CD8-positive, alpha-beta memory T cell (primary cell): Measurements from ENCODE around the gene TMEM161A. TPM values are rescaled to one million over a fixed set of nuclear protein-coding genes. Genes with fewer than 3 reads are reported as not detected.

Experiments
- CTCF ChIA-PET: fragments of 350-600 bp; sonication (Branson Sonifier 250); formaldehyde crosslinking; loops from one replicate; lab custom pipeline; 2021; ENCODE audit warnings: antibody characterized with exemption; lab: Charles Lee
- POLR2A ChIA-PET: fragments of 350-600 bp; sonication (Branson Sonifier 250); formaldehyde crosslinking; loops from one replicate; lab custom pipeline; 2021; ENCODE audit warnings: antibody characterized with exemption; lab: Charles Lee
- DNase-seq, 5 donors: peaks; one replicate each; pipeline versions ENCODE4 v3.0.0 to v3.0.0-alpha.2; 2020 to 2022; ENCODE audit warnings: mixed read lengths in 1 of 5
- H3K27ac ChIP-seq: one replicate; pipeline ENCODE4 v1.7.0; 2013; ENCODE audit warnings: low read depth, mild to moderate bottlenecking, low read length, moderate library complexity
- H3K27me3 ChIP-seq: 2 replicates; pipeline ENCODE4 v1.7.0; 2013; ENCODE audit warnings: low read length, mild to moderate bottlenecking; ENCODE audit not compliant: insufficient read depth, poor library complexity, severe bottlenecking
- H3K36me3 ChIP-seq: 2 replicates; pipeline ENCODE4 v1.7.0; 2013; ENCODE audit warnings: mild to moderate bottlenecking, low read length, moderate library complexity; ENCODE audit not compliant: insufficient read depth
- H3K4me1 ChIP-seq: 2 replicates; pipeline ENCODE4 v1.7.0; 2013; ENCODE audit warnings: mild to moderate bottlenecking, low read length, moderate library complexity; ENCODE audit not compliant: insufficient read depth
- H3K4me3 ChIP-seq: 2 replicates; pipeline ENCODE4 v1.7.0; 2013; ENCODE audit warnings: mild to moderate bottlenecking, low read length
- H3K9me3 ChIP-seq: 2 replicates; pipeline ENCODE4 v1.7.0; 2013; ENCODE audit warnings: mild to moderate bottlenecking, low read length
- H3K27ac Mint-ChIP-seq, 8 donors: one replicate each; pipeline ENCODE4 v1.8.0; 2020 to 2021; ENCODE audit warnings: mixed read lengths in 8 of 8, mild to moderate bottlenecking in 6 of 8, inconsistent platforms in 3 of 8, moderate library complexity in 3 of 8
- H3K27me3 Mint-ChIP-seq, 2 donors: one replicate each; pipeline ENCODE4 v1.8.0; 2020 to 2021; ENCODE audit warnings: mixed read lengths in 2 of 2, mild to moderate bottlenecking in 1 of 2, moderate library complexity in 1 of 2
- H3K36me3 Mint-ChIP-seq, 3 donors: one replicate each; pipeline ENCODE4 v1.8.0; 2020 to 2021; ENCODE audit warnings: mixed read lengths in 3 of 3, inconsistent platforms in 1 of 3, mild to moderate bottlenecking in 1 of 3
- H3K4me1 Mint-ChIP-seq, 3 donors: one replicate each; pipeline ENCODE4 v1.8.0; 2020 to 2021; ENCODE audit warnings: mixed read lengths in 3 of 3, inconsistent platforms in 1 of 3, mild to moderate bottlenecking in 1 of 3
- H3K4me3 Mint-ChIP-seq, 7 donors: one replicate each; pipeline ENCODE4 v1.8.0; 2020 to 2021; ENCODE audit warnings: mixed read lengths in 7 of 7, mild to moderate bottlenecking in 6 of 7, moderate library complexity in 4 of 7, inconsistent platforms in 2 of 7
- H3K9me3 Mint-ChIP-seq, 5 donors: one replicate each; pipeline ENCODE4 v1.8.0; 2020 to 2022; ENCODE audit warnings: mixed read lengths in 5 of 5, mild to moderate bottlenecking in 3 of 5, moderate library complexity in 2 of 5, inconsistent platforms in 1 of 5
- polyA plus RNA-seq: library from polyadenylated mRNA; unstranded; fragments of 300-500 nt; fragmentation: Illumina TruSeq; gene quantifications from one replicate; pipeline ENCODE4 v1.2.3, GENCODE V29; 2021
- total RNA-seq, 2 experiments: library from RNA; stranded (reverse); gene quantifications; one replicate each; pipeline ENCODE4 v1.2.3, GENCODE V29; 2021

TMEM161A gene
- total and polyA plus RNA-seq, 3 experiments from 2014 or later, result 27.7 to 30.6 (median 30.1) TPM

GRCh38 chr19:19162495-19162894 is 24.2 kb upstream of the TMEM161A start:
- H3K4me1 Mint-ChIP-seq, result peaks cover 0 to 4% (median 2%) of the 10 kb centered on the region in 3 donors
- H3K27me3 Mint-ChIP-seq, result peaks cover 0 to 1% of the 10 kb centered on the region in 2 donors
- Histone ChIP-seq H3K9me3 (no peaks in the 10 kb centered on the region), H3K36me3 (no peaks in the 10 kb centered on the region), H3K4me3 (no peak overlapping the region), H3K27ac (no peak overlapping the region), H3K4me1 (no peaks in the 10 kb centered on the region), H3K27me3 (no peaks in the 10 kb centered on the region)
- no peaks in the 10 kb centered on the region for H3K9me3 Mint-ChIP-seq
- ChIA-PET CTCF (no interaction called here), POLR2A (no interaction called here)
- H3K27ac Mint-ChIP-seq, result no peak overlapping the region
- no peak for DNase-seq
- H3K4me3 Mint-ChIP-seq, result no peak overlapping the region
- H3K36me3 Mint-ChIP-seq, result peaks cover 0 to 6% (median 3%) of the 10 kb centered on the region in 3 donors

GRCh38 chr19:19160461-19161035 is 22.3 kb upstream of the TMEM161A start:
- Histone ChIP-seq H3K36me3 (no peaks in the 10 kb centered on the region), H3K9me3 (no peaks in the 10 kb centered on the region), H3K4me1 (no peaks in the 10 kb centered on the region), H3K27me3 (no peaks in the 10 kb centered on the region), H3K27ac (no peak overlapping the region), H3K4me3 (no peak overlapping the region)
- no peak for DNase-seq
- Mint-ChIP-seq H3K4me3 (no peak overlapping the region), H3K27me3 (peaks cover 0 to 1% of the 10 kb centered on the region in 2 donors), H3K9me3 (no peaks in the 10 kb centered on the region), H3K27ac (no peak overlapping the region), H3K36me3 (peaks cover 5 to 20% (median 10%) of the 10 kb centered on the region in 3 donors), H3K4me1 (peaks cover 0 to 4% (median 2%) of the 10 kb centered on the region in 3 donors)
- ChIA-PET CTCF (no interaction called here), POLR2A (no interaction called here)

GRCh38 chr19:19159534-19159933 is 21.3 kb upstream of the TMEM161A start:
- Mint-ChIP-seq H3K27ac (no peak overlapping the region), H3K4me1 (peaks cover 0 to 4% (median 2%) of the 10 kb centered on the region in 3 donors), H3K36me3 (peaks cover 9 to 25% (median 13%) of the 10 kb centered on the region in 3 donors), H3K4me3 (peak overlapping the region in 1 of 7 donors; percentile 48), H3K9me3 (no peaks in the 10 kb centered on the region), H3K27me3 (peaks cover 0 to 1% of the 10 kb centered on the region in 2 donors)
- CTCF ChIA-PET, result interaction anchor here (1.0 kb wide), 1 partner anchor 18 kb away, joined by 3 read pairs; no protein-coding TSS in a partner anchor
- Histone ChIP-seq H3K27me3 (no peaks in the 10 kb centered on the region), H3K9me3 (no peaks in the 10 kb centered on the region), H3K4me3 (no peak overlapping the region), H3K36me3 (no peaks in the 10 kb centered on the region), H3K27ac (no peak overlapping the region), H3K4me1 (no peaks in the 10 kb centered on the region)
- POLR2A ChIA-PET, result interaction anchor here (0.6 kb wide), 1 partner anchor 19 kb away, joined by 3 read pairs; no protein-coding TSS in a partner anchor
- DNase-seq, result no peak

DNA sequence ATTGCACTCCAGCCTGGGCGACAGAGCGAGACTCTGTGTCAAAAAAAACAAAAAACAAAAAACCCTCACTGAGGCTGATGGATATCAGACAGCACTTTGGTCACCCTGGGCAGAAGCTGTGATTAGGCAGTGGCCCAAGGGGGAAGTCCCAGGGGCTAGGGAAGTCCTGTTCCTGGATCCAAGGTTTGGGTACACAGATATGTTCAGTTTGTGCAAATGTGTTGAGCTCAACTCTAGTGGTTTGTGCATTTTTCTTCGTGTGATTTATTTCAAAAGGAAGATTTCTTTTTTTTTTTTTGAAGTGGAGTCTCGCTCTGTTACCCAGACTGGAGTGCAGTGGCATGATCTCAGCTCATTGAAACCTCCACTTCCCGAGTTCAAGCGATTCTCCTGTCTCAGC is 19.5 kb upstream of the TMEM161A start:
- H3K4me1 ChIP-seq, result no peaks in the 10 kb centered on the region

DNA sequence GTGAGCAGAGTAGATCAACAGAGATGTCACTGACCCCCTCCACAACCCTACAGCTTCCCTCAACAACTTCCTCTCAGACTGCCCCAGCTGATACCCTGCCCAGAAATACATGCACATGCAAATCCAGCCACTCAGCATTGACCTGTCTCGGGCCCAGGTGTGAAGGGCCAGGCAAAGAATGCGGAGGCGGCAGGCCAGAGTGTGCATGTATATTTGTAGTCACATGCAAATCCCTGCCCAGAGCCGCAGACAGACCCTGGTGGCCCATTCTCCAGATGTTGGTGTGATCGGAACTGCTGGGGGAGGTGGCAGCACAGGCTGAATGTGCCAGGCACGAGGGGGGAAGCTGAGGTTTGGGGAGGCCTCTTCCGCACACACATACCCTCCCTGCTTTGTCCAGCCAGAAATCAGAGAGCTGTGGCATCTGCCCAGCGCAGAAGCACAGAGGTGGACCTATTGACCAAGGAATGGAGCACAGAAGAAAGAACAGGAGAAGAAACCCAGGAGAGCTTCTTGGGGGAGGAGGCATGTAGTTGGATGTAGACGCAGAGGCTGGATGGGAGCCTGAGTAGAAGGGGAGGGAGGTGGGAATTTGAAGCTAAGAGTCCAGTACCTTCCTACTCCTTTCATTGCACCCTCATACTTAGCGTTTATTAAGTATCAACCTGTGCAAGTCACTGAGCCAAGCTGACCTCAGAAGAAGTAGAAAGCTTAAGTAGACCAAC is 17.4 kb upstream of the TMEM161A start:
- ChIA-PET POLR2A (no interaction called here), CTCF (interaction anchor here (1.5 to 2.2 kb wide), 4 partner anchors 9 to 101 kb away, joined by 3 to 13 read pairs (median 6); no protein-coding TSS in a partner anchor)
- no peak for DNase-seq
- no peak overlapping the region for H3K4me3 ChIP-seq
- H3K4me3 Mint-ChIP-seq, result no peak overlapping the region
- no peaks in the 10 kb centered on the region for H3K9me3 ChIP-seq
- H3K36me3 ChIP-seq, result no peaks in the 10 kb centered on the region
- H3K9me3 Mint-ChIP-seq, result no peaks in the 10 kb centered on the region
- no peaks in the 10 kb centered on the region for H3K4me1 Mint-ChIP-seq
- H3K27me3 ChIP-seq, result no peaks in the 10 kb centered on the region
- no peak overlapping the region for H3K27ac ChIP-seq
- H3K27me3 Mint-ChIP-seq, result no peaks in the 10 kb centered on the region
- peak overlapping the region in 1 of 8 donors; percentile 29 for H3K27ac Mint-ChIP-seq
- H3K4me1 ChIP-seq, result no peaks in the 10 kb centered on the region
- peaks cover 9 to 23% (median 13%) of the 10 kb centered on the region in 3 donors for H3K36me3 Mint-ChIP-seq

More for the DNA sequence above, 19.5 kb upstream of the TMEM161A start:
- ChIA-PET POLR2A (interaction anchor here (0.6 kb wide), 1 partner anchor 46 kb away, joined by 9 read pairs; the partner anchor contains the start of gene NR2C2AP), CTCF (interaction anchor here (0.7 to 2.2 kb wide), 2 partner anchors 16 to 19 kb away, joined by 3 to 8 read pairs; no protein-coding TSS in a partner anchor)
- no peaks in the 10 kb centered on the region for H3K9me3 ChIP-seq
- Mint-ChIP-seq H3K27me3 (peaks cover 0 to under 1% of the 10 kb centered on the region in 2 donors), H3K4me1 (peaks cover 0 to 4% (median 2%) of the 10 kb centered on the region in 3 donors), H3K36me3 (peaks cover 9 to 25% (median 13%) of the 10 kb centered on the region in 3 donors), H3K9me3 (no peaks in the 10 kb centered on the region), H3K4me3 (no peak overlapping the region), H3K27ac (no peak overlapping the region)
- no peaks in the 10 kb centered on the region for H3K36me3 ChIP-seq
- no peak overlapping the region for H3K27ac ChIP-seq
- DNase-seq, result no peak
- H3K4me3 ChIP-seq, result no peak overlapping the region
- H3K27me3 ChIP-seq, result no peaks in the 10 kb centered on the region

GRCh38 chr19:19154768-19155494 is 16.7 kb upstream of the TMEM161A start:
- no peak overlapping the region for H3K4me3 ChIP-seq
- H3K9me3 Mint-ChIP-seq, result no peaks in the 10 kb centered on the region
- peak overlapping the region in 1 of 8 donors; percentile 25 for H3K27ac Mint-ChIP-seq
- no peaks in the 10 kb centered on the region for H3K27me3 Mint-ChIP-seq
- H3K27me3 ChIP-seq, result no peaks in the 10 kb centered on the region
- no peaks in the 10 kb centered on the region for H3K9me3 ChIP-seq
- CTCF ChIA-PET, result interaction anchor here (1.5 to 1.6 kb wide), 2 partner anchors 20 to 101 kb away, joined by 3 to 4 read pairs; no protein-coding TSS in a partner anchor
- H3K4me3 Mint-ChIP-seq, result no peak overlapping the region
- POLR2A ChIA-PET, result no interaction called here
- no peak for DNase-seq
- no peaks in the 10 kb centered on the region for H3K36me3 ChIP-seq
- H3K36me3 Mint-ChIP-seq, result peaks cover 9 to 23% (median 13%) of the 10 kb centered on the region in 3 donors
- H3K4me1 ChIP-seq, result no peaks in the 10 kb centered on the region
- no peaks in the 10 kb centered on the region for H3K4me1 Mint-ChIP-seq
- no peak overlapping the region for H3K27ac ChIP-seq

DNA sequence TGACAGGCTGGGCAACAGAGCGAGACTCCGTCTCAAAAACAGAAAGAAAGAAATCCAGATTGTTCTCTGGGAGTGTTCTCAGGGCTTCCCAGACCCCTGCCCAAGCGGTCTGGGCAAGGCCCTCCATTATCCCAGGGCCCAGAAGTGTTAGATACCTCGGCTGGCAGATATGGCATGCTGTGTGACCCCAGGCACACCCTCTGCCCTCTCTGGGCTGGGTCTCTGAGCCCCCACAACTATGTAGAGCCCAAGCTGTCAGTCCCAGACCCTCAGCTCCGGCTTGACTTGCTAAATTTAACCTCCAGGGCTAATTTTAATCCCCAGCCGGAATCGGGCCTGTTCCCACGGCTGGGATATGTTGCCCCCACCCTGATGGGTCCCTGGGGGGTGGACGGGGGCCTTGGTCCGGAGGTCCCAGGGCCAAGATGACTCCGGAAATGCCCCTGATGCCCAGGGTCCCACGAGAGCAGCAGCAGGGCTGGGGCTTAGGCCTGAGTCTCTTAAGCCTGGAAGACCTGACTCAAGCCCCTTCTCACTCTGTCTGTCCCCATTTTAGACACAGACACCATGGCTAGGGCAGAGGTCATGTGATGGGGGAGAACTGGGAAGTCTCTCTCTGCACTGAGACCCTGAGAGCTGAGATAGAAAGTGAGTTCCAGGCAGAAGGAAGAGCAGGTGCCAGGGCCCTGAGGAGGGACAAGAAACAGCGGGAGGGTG is 14.5 kb upstream of the TMEM161A start:
- Mint-ChIP-seq H3K36me3 (peaks cover 9 to 36% (median 13%) of the 10 kb centered on the region in 3 donors), H3K27me3 (no peaks in the 10 kb centered on the region), H3K4me1 (no peaks in the 10 kb centered on the region), H3K4me3 (no peak overlapping the region), H3K27ac (no peak overlapping the region), H3K9me3 (no peaks in the 10 kb centered on the region)
- Histone ChIP-seq H3K9me3 (no peaks in the 10 kb centered on the region), H3K36me3 (no peaks in the 10 kb centered on the region), H3K4me1 (no peaks in the 10 kb centered on the region), H3K27me3 (no peaks in the 10 kb centered on the region), H3K27ac (no peak overlapping the region), H3K4me3 (no peak overlapping the region)
- CTCF ChIA-PET, result interaction anchor here (1.6 kb wide), 1 partner anchor 22 kb away, joined by 3 read pairs; no protein-coding TSS in a partner anchor
- DNase-seq, result no peak
- POLR2A ChIA-PET, result no interaction called here
